GM21367 (cell line): ENCODE data around the gene TP53AIP1.
A peak's percentile ranks its signal among the peaks of the same experiment; 100 is the strongest.

Experiments used
- ATAC-seq: cut with Tn5 transposase; IDR thresholded peaks from one replicate; pipeline ENCODE4 v1.9.1; 2021; ENCODE audit not compliant: unreplicated experiment

The TP53AIP1 gene

GRCh38 chr11:128942817-128943427 lies at the start of gene TP53AIP1:
Gene TP53AIP1 (minus strand): TSS chr11:128942871. CDS start chr11:128937818, 5,053 bp downstream.
- no peak for ATAC-seq

GRCh38 chr11:128988242-128988970 lies 45.7 kb upstream of the TP53AIP1 start:
- ATAC-seq = no peak

GRCh38 chr11:128985880-128986279 lies 43.2 kb upstream of the TP53AIP1 start:
- no peak for ATAC-seq

- ATAC-seq = no peak
These were observed 40.4 kb upstream of the TP53AIP1 start for GRCh38 chr11:128983023-128983422.

GRCh38 chr11:128981254-128981653 lies 38.6 kb upstream of the TP53AIP1 start:
- no peak for ATAC-seq

GRCh38 chr11:128970598-128971190 lies 28.0 kb upstream of the TP53AIP1 start:
- ATAC-seq = no peak

- ATAC-seq = no peak
These were observed 26.2 kb upstream of the TP53AIP1 start for GRCh38 chr11:128968916-128969315.

- ATAC-seq = no peak
These were observed 24.9 kb upstream of the TP53AIP1 start for GRCh38 chr11:128967578-128967977.

- peak; percentile 99 for ATAC-seq
These were observed 22.8 kb upstream of the TP53AIP1 start for GRCh38 chr11:128965485-128965884.

- no peak for ATAC-seq
These were observed 21.8 kb upstream of the TP53AIP1 start for GRCh38 chr11:128964463-128964930.

GRCh38 chr11:128963744-128964325 lies 21.2 kb upstream of the TP53AIP1 start:
- no peak for ATAC-seq

GRCh38 chr11:128962896-128963295 lies 20.2 kb upstream of the TP53AIP1 start:
- no peak for ATAC-seq

- no peak for ATAC-seq
These were observed 19.0 kb upstream of the TP53AIP1 start for GRCh38 chr11:128961645-128962044.

- ATAC-seq = no peak
These were observed 14.5 kb upstream of the TP53AIP1 start for GRCh38 chr11:128957202-128957482.

- ATAC-seq = peak; percentile 53
These were observed 13.9 kb upstream of the TP53AIP1 start for GRCh38 chr11:128956401-128957201.

- no peak for ATAC-seq
These were observed 13.0 kb upstream of the TP53AIP1 start for GRCh38 chr11:128955636-128956035.

GRCh38 chr11:128953151-128953550 lies 10.5 kb upstream of the TP53AIP1 start:
- no peak for ATAC-seq

- ATAC-seq = no peak
These were observed 7.3 kb upstream of the TP53AIP1 start for GRCh38 chr11:128949791-128950454.

GRCh38 chr11:128948583-128948982 lies 5.9 kb upstream of the TP53AIP1 start:
- ATAC-seq = no peak

- ATAC-seq = no peak
These were observed 5.1 kb upstream of the TP53AIP1 start for GRCh38 chr11:128947773-128948172.

- ATAC-seq = no peak
These were observed 4.0 kb upstream of the TP53AIP1 start for GRCh38 chr11:128946648-128947047.
